Parathyroid adenoma (tissue), 2 donors: ENCODE measurements around the gene CA9.

Experiments
- H2AFZ ChIP-seq: fragments of 300-600 bp; sonication (generic); one replicate; pipeline ENCODE4 v1.7.0; 2017; ENCODE audit warnings: antibody characterized with exemption, mild to moderate bottlenecking
- H3K27ac ChIP-seq: fragments of 300-600 bp; sonication (generic); one replicate; pipeline ENCODE4 v1.7.0; 2017
- H3K27me3 ChIP-seq: fragments of 300-600 bp; sonication (generic); one replicate; pipeline ENCODE4 v1.7.0; 2017; ENCODE audit warnings: low read length; ENCODE audit not compliant: control insufficient read depth, insufficient read depth
- H3K36me3 ChIP-seq: fragments of 300-600 bp; sonication (generic); one replicate; pipeline ENCODE4 v1.7.0; 2017; ENCODE audit warnings: low read length; ENCODE audit not compliant: control insufficient read depth, insufficient read depth
- H3K4me1 ChIP-seq: fragments of 300-600 bp; sonication (generic); one replicate; pipeline ENCODE4 v1.7.0; 2017; ENCODE audit warnings: control low read depth
- H3K4me2 ChIP-seq: fragments of 300-600 bp; sonication (generic); one replicate; pipeline ENCODE4 v1.7.0; 2017; ENCODE audit warnings: low read length
- H3K4me3 ChIP-seq: fragments of 300-600 bp; sonication (generic); one replicate; pipeline ENCODE4 v1.7.0; 2017; ENCODE audit warnings: low read depth, low read length
- H3K79me2 ChIP-seq: fragments of 300-600 bp; sonication (generic); one replicate; pipeline ENCODE4 v1.7.0; 2017; ENCODE audit warnings: control low read depth
- H3K9ac ChIP-seq: fragments of 300-600 bp; sonication (generic); one replicate; pipeline ENCODE4 v1.7.0; 2017; ENCODE audit warnings: mild to moderate bottlenecking
- H3K9me3 ChIP-seq: fragments of 300-600 bp; sonication (generic); one replicate; pipeline ENCODE4 v1.7.0; 2017; ENCODE audit warnings: low read length; ENCODE audit not compliant: control insufficient read depth
- TF ChIP-seq, protein P1 (sequence below): fragments of 300-600 bp; sonication (generic); IDR thresholded peaks from one replicate; pipeline ENCODE4 v1.7.0; 2017; ENCODE audit warnings: antibody characterized with exemption, mild to moderate bottlenecking
- donor health status: primary hyperparathyroidism.

CA9 gene

DNA sequence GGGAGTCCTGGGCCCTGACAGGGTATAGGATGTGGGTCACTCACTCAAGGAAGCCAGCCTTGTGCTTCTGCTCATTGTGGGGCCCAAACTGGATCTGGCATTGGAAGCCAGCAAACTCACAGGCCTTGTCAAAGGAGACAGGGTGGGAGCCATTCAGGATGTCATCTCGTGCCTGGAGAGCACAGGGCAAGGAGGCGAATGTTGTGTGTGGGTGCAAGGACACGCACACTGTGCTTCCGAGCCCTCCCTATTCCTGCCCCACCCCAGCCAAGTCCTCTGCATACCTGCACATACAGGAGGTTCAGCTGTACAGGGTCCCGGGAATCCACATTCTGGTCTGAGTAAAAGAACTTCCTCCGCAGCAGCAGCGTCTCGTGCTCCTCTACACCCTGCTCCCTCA lies 50.2 kb downstream of the CA9 start:
- no peak overlapping the region for H3K9ac ChIP-seq
- H3K36me3 ChIP-seq, result no peaks in the 10 kb centered on the region
- H3K79me2 ChIP-seq, result peaks cover 3% of the 10 kb centered on the region
- H3K4me2 ChIP-seq, result no peak overlapping the region
- H3K27me3 ChIP-seq, result no peaks in the 10 kb centered on the region
- no peak overlapping the region for H2AFZ ChIP-seq
- no peaks in the 10 kb centered on the region for H3K9me3 ChIP-seq
- H3K4me1 ChIP-seq, result peaks cover 10% of the 10 kb centered on the region
- H3K4me3 ChIP-seq, result no peak overlapping the region
- TF ChIP-seq, protein P1, sequence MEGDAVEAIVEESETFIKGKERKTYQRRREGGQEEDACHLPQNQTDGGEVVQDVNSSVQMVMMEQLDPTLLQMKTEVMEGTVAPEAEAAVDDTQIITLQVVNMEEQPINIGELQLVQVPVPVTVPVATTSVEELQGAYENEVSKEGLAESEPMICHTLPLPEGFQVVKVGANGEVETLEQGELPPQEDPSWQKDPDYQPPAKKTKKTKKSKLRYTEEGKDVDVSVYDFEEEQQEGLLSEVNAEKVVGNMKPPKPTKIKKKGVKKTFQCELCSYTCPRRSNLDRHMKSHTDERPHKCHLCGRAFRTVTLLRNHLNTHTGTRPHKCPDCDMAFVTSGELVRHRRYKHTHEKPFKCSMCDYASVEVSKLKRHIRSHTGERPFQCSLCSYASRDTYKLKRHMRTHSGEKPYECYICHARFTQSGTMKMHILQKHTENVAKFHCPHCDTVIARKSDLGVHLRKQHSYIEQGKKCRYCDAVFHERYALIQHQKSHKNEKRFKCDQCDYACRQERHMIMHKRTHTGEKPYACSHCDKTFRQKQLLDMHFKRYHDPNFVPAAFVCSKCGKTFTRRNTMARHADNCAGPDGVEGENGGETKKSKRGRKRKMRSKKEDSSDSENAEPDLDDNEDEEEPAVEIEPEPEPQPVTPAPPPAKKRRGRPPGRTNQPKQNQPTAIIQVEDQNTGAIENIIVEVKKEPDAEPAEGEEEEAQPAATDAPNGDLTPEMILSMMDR, result no peak
- no peak overlapping the region for H3K27ac ChIP-seq

DNA sequence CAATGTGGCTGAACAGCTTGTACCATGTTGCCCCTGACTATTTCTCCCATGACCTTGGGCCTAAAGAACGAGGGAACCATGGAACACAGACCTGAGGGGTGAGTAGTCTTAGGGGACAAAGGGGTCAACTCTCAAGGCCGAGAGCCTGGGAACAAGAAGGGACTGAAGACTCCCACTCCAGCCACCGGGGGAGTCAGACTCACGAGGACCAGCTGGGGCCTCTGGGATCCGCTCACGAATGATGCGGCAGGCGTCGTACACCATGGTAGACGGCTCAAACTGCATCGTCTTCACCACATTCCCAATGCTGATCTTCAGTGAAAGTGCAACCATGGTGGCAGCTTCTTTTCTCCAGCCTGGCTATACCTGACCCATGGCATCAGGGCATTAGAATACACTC lies 51.6 kb downstream of the CA9 start:
- H3K36me3 ChIP-seq, result no peaks in the 10 kb centered on the region
- H3K9ac ChIP-seq, result no peak overlapping the region
- peaks cover 6% of the 10 kb centered on the region for H3K79me2 ChIP-seq
- no peak overlapping the region for H3K4me2 ChIP-seq
- H3K27me3 ChIP-seq, result no peaks in the 10 kb centered on the region
- no peaks in the 10 kb centered on the region for H3K9me3 ChIP-seq
- TF ChIP-seq, protein P1, result no peak
- H3K27ac ChIP-seq, result no peak overlapping the region
- peaks cover 10% of the 10 kb centered on the region for H3K4me1 ChIP-seq
- no peak overlapping the region for H2AFZ ChIP-seq
- no peak overlapping the region for H3K4me3 ChIP-seq

DNA sequence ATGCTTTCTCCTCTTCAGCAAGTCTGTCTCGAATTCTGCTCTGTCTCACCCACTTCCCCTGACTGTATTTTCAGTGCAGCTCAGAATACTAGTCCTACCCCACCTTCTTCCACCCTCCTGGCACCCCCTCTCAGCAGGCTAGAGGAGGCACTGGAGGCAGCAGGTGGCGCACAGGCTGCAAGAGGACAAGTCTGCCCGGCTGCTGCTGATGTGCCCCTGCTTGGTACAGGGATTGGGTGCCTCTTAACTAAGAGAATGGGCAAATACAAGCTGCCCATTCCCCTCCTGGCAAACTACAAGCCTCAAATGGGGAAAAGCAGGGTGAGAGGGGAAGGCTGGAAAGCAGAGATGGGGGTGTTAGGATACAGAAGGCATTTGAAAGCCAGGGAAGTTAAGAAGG lies 53.2 kb downstream of the CA9 start:
- H3K27ac ChIP-seq, result no peak overlapping the region
- peaks cover 10% of the 10 kb centered on the region for H3K4me1 ChIP-seq
- no peaks in the 10 kb centered on the region for H3K9me3 ChIP-seq
- no peak overlapping the region for H3K9ac ChIP-seq
- no peaks in the 10 kb centered on the region for H3K27me3 ChIP-seq
- TF ChIP-seq, protein P1, result no peak
- H3K79me2 ChIP-seq, result peaks cover 12% of the 10 kb centered on the region
- H3K4me3 ChIP-seq, result no peak overlapping the region
- no peak overlapping the region for H3K4me2 ChIP-seq
- H2AFZ ChIP-seq, result no peak overlapping the region
- H3K36me3 ChIP-seq, result no peaks in the 10 kb centered on the region

DNA sequence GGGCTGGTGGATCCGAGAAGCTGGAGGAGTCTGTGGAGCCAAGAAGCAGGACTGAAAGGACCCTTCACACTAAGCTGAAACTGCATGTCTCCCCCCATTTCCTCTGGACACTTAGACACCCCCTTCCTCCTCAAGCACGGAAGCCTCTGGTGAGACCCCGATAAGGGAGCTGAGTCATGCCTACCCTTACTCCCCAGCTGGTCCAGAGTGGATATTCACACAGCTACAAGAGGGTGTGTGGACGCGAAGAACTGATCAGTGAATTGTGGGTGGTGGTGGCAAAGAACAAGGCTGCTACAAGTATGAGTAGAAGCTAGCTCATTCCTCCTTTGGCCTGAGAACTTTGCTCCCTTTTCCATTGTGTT lies 53.9 kb downstream of the CA9 start:
- no peak overlapping the region for H3K9ac ChIP-seq
- peaks cover 12% of the 10 kb centered on the region for H3K79me2 ChIP-seq
- H3K27me3 ChIP-seq, result no peaks in the 10 kb centered on the region
- TF ChIP-seq, protein P1, result no peak
- H3K9me3 ChIP-seq, result no peaks in the 10 kb centered on the region
- peaks cover 10% of the 10 kb centered on the region for H3K4me1 ChIP-seq
- H3K27ac ChIP-seq, result peak overlapping the region; percentile 49
- no peak overlapping the region for H3K4me3 ChIP-seq
- H3K4me2 ChIP-seq, result peak overlapping the region; percentile 50
- H2AFZ ChIP-seq, result no peak overlapping the region
- H3K36me3 ChIP-seq, result no peaks in the 10 kb centered on the region
